Upper lobe of right lung (tissue), 1 donor: Measurements from ENCODE around the gene SLC39A5. TPM values are rescaled to one million over a fixed set of nuclear protein-coding genes. Genes with fewer than 3 reads are reported as not detected.

ENCODE experiments used
- ATAC-seq: fragments of 200-7000 bp; cut with Tn5 transposase; one replicate; pipeline ENCODE4 v1.9.1; 2020; ENCODE audit warnings: mild to moderate bottlenecking, moderate library complexity
- DNase-seq: peaks from one replicate; pipeline ENCODE4 v3.0.0-alpha.2; 2020
- H3K27ac ChIP-seq: fragments of 200-600 bp; one replicate; pipeline ENCODE4 v1.8.0; 2022
- H3K27me3 ChIP-seq: fragments of 200-600 bp; one replicate; pipeline ENCODE4 v1.8.0; 2022; ENCODE audit warnings: mild to moderate bottlenecking
- H3K36me3 ChIP-seq: fragments of 200-600 bp; one replicate; pipeline ENCODE4 v1.8.0; 2022
- H3K4me1 ChIP-seq: fragments of 200-600 bp; one replicate; pipeline ENCODE4 v1.8.0; 2022
- H3K4me3 ChIP-seq: fragments of 200-600 bp; one replicate; pipeline ENCODE4 v1.8.0; 2022; ENCODE audit warnings: mild to moderate bottlenecking
- H3K9me3 ChIP-seq: fragments of 200-600 bp; one replicate; pipeline ENCODE4 v1.8.0; 2022
- intact Hi-C: fragments of 100-400 bp; cut with DNase I; formaldehyde crosslinking; loops from one replicate; pipeline ENCODE4 v1.11.0; 2022
- total RNA-seq: library from RNA; stranded (reverse); fragmentation: NEBNext Ultra II Directional; extraction: Animal tissue kit (Norgen Biotek cat#: 25700); gene quantifications from one replicate; pipeline ENCODE4 v1.2.1, GENCODE V29; 2021
- TF ChIP-seq, protein P1 (sequence below): fragments of 200-600 bp; IDR thresholded peaks from one replicate; pipeline ENCODE4 v1.8.0; 2022; ENCODE audit warnings: antibody characterized with exemption
- donor health status: DM: no; HTN: yes; CAD: no; lungs with severe emphysema.

The SLC39A5 gene
- total RNA-seq, 1 donor from 2014 or later = 0.87 TPM

DNA sequence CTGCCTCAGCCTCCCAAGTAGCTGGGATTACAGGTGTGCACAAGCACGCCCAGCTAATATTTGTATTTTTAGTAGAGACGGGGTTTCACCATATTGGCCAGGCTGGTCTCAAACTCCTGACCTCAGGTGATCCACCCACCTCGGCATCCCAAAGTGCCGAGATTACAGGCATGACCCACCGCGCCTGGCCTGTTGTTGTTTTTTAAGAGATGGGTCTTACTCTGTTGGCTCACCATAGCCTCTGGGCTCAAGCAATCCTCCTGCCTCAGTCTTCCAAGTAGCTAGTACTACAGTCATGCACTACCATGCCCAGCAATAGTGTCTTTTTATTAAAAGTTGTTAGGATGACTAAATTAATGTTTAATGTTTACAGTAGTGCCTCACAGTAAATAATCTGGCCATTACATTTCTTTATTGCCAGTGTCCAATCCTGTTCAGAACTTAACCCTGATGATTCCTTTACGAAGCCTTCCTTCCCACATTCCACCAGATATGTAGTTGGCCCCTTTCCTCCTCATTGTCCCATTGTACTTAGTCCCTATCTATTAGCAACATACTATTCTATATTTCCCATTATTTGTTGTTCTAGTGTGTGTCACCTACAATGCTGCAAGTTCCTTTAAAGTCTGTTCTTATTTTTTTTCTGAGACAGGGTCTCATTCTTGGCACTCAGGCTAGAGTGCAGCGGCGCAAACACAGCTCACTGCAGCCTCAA lies 31.8 kb upstream of the SLC39A5 start:
- Histone ChIP-seq H3K36me3 (no peaks in the 10 kb centered on the region), H3K27ac (no peak overlapping the region), H3K27me3 (no peaks in the 10 kb centered on the region), H3K9me3 (no peaks in the 10 kb centered on the region), H3K4me1 (peaks cover 7% of the 10 kb centered on the region), H3K4me3 (no peak overlapping the region)
- TF ChIP-seq, protein P1, sequence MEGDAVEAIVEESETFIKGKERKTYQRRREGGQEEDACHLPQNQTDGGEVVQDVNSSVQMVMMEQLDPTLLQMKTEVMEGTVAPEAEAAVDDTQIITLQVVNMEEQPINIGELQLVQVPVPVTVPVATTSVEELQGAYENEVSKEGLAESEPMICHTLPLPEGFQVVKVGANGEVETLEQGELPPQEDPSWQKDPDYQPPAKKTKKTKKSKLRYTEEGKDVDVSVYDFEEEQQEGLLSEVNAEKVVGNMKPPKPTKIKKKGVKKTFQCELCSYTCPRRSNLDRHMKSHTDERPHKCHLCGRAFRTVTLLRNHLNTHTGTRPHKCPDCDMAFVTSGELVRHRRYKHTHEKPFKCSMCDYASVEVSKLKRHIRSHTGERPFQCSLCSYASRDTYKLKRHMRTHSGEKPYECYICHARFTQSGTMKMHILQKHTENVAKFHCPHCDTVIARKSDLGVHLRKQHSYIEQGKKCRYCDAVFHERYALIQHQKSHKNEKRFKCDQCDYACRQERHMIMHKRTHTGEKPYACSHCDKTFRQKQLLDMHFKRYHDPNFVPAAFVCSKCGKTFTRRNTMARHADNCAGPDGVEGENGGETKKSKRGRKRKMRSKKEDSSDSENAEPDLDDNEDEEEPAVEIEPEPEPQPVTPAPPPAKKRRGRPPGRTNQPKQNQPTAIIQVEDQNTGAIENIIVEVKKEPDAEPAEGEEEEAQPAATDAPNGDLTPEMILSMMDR = no peak
- intact Hi-C loops = loop anchor here (10.0 kb wide), 1 partner anchor 267 kb away; the partner anchor contains the start of gene SPRYD4
- ATAC-seq (no peak), DNase-seq (no peak)

DNA sequence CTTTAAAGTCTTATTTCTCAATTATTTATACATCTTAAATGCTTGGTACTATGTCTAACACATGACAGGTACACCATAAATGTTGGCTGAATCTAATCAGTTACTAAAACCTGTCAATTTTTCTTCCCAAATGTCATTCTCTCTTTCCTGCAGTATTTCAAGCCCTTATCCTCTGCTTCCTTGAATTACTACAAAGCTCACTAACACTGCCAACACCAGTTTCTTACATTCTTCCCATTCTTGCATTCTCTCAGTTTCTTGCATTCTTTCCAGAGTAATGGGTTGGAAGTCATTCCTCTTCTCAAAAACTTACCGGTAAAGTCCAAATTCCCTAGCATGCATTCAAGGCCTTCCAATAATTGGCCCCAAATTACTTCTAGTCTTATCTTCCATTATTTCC lies 31.0 kb upstream of the SLC39A5 start:
- intact Hi-C loops = loop anchor here (10.0 kb wide), 1 partner anchor 266 kb away; the partner anchor contains the start of gene SPRYD4
- Histone ChIP-seq H3K36me3 (no peaks in the 10 kb centered on the region), H3K27me3 (no peaks in the 10 kb centered on the region), H3K9me3 (no peaks in the 10 kb centered on the region), H3K27ac (no peak overlapping the region), H3K4me1 (peaks cover 7% of the 10 kb centered on the region), H3K4me3 (no peak overlapping the region)
- no peak for ATAC-seq
- no peak for DNase-seq
- TF ChIP-seq, protein P1 = no peak

- Histone ChIP-seq H3K27me3 (no peaks in the 10 kb centered on the region), H3K4me3 (no peak overlapping the region), H3K27ac (peak overlapping the region; percentile 8), H3K4me1 (peaks cover 13% of the 10 kb centered on the region), H3K36me3 (peaks cover 31% of the 10 kb centered on the region), H3K9me3 (no peaks in the 10 kb centered on the region)
- intact Hi-C loops = no loop called here
- TF ChIP-seq, protein P1 = no peak
- ATAC-seq = peak; percentile 7
- DNase-seq = no peak
Observed at GRCh38 chr12:56202366-56202765, 27.5 kb upstream of the SLC39A5 start.

DNA sequence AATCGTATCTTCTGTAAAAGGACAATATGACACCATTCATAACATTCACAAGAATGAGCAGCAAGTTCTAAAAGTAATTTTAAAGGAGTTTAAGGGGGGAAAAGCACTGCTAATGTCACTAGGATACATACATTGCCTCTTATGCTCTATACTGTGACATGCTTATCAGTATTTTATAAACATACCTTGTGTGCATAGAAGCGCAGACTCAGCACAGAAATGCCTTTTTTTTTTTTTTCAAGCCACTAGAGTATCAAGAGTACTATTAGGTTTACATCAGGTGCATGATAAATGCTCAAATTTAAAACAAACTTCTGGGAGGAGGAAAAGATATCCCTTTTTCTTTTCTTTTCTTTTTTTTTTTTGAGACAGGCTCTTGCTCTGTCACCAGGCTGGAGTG lies 27.0 kb upstream of the SLC39A5 start:
- DNase-seq (no peak), ATAC-seq (no peak)
- TF ChIP-seq, protein P1 = no peak
- Histone ChIP-seq H3K4me3 (no peak overlapping the region), H3K9me3 (no peaks in the 10 kb centered on the region), H3K27me3 (no peaks in the 10 kb centered on the region), H3K27ac (peak overlapping the region; percentile 8), H3K4me1 (peaks cover 13% of the 10 kb centered on the region), H3K36me3 (peaks cover 36% of the 10 kb centered on the region)
- intact Hi-C loops = no loop called here

- ATAC-seq (no peak), DNase-seq (no peak)
- H3K9me3 ChIP-seq = no peaks in the 10 kb centered on the region
- H3K4me3 ChIP-seq = no peak overlapping the region
- peaks cover 13% of the 10 kb centered on the region for H3K4me1 ChIP-seq
- TF ChIP-seq, protein P1 = no peak
- H3K27ac ChIP-seq = no peak overlapping the region
- H3K36me3 ChIP-seq = peaks cover 50% of the 10 kb centered on the region
- no peaks in the 10 kb centered on the region for H3K27me3 ChIP-seq
- intact Hi-C loops = no loop called here
Observed at GRCh38 chr12:56204275-56204674, 25.6 kb upstream of the SLC39A5 start.
